Coronary artery (tissue), 2 donors: ENCODE data around the gene STK32B.

ENCODE experiments used
- DNase-seq: peaks from one replicate; pipeline ENCODE4 v3.0.0-alpha.2; 2017; ENCODE audit warnings: low spot score
- H3K27ac ChIP-seq, 2 donors: fragments of 200-600 bp; sonication (generic); one replicate each; pipeline ENCODE4 v1.5.1; 2016 to 2019
- H3K4me3 ChIP-seq: fragments of 200-600 bp; sonication (generic); 2 replicates; pipeline ENCODE4 v1.5.1; 2016; ENCODE audit warnings: mild to moderate bottlenecking, moderate library complexity
- CTCF ChIP-seq: fragments of 200-600 bp; sonication (generic); IDR thresholded peaks from one replicate; pipeline ENCODE4 v1.5.1; 2019; ENCODE audit warnings: antibody characterized with exemption

STK32B gene

DNA sequence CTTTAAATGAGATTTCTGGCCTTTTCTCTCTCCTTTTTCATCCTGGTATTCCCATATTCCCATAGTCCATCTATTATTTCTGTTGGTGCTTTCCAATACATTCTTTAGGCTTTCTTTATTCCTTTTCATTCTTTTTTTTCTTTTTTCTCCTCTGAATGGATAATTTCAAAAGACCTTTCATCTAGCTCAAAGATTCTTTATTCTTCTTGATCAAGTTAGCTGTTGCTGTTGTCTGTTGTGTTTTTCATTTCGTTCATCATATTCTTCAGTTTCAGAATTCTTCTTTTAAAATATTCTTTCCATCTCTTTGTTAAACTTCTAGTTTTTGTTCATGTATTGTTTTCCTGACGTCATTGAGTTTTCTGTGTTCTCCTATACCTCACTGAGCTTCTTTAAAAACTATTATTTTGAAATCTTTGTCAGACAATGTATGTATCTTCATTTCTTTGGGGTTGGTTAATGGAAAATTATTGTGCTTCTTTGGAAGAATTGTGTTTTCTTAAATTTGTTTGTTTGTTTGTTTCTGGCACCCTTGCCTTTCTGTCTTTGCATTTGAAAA, 30.2 kb downstream of the STK32B start:
- no peak for DNase-seq
- no peak overlapping the region for H3K4me3 ChIP-seq
- no peak overlapping the region for H3K27ac ChIP-seq
- no peak for TF ChIP-seq CTCF

DNA sequence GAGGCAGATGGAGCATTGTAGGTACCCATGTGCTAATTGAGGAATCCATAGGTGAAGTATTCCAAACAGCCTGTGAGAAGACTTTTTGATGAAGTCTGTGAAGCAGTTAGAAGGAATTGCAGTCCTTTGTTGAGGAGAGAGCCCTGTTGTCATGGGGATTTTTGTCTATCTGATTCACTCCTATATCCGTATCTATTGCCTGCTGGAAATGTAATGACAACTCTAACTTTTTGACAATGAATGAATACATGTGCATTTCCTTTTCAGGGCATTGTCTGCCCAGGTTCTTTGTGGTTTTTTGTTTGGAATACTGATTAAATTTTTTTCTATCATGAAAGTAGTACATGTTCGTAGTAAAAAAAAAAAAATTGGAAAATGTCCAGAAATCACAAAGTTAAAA, 31.1 kb downstream of the STK32B start:
- Histone ChIP-seq H3K4me3 (no peak overlapping the region), H3K27ac (no peak overlapping the region)
- no peak for TF ChIP-seq CTCF
- DNase-seq, result no peak

- no peak overlapping the region for H3K27ac ChIP-seq
- no peak for DNase-seq
- no peak for TF ChIP-seq CTCF
Observed at GRCh38 chr4:5084911-5085475, 33.7 kb downstream of the STK32B start.

GRCh38 chr4:5086535-5086934, 35.3 kb downstream of the STK32B start:
- no peak for TF ChIP-seq CTCF
- no peak for DNase-seq
- Histone ChIP-seq H3K27ac (no peak overlapping the region), H3K4me3 (no peak overlapping the region)

More at GRCh38 chr4:5084911-5085475, 33.7 kb downstream of the STK32B start:
- no peak overlapping the region for H3K4me3 ChIP-seq

DNA sequence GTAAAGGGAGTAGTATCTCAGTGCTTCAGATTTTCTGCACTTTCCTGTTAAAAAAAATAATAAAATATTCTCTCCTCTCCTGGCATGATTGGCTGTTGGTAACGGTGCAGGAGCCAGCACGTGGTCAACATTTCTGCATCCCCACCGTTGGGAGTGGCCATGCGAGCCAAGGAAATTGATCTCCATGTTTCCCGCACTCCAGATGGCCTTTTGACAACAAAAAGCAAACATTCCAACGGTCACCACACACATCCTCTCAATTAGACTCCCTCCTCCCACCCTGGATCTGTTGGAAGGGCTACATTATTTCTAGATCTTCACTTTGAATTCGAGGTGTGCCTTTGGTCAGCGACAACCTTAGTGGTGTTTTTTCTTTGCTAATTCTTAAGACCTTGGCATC, 45.0 kb downstream of the STK32B start:
- Histone ChIP-seq H3K27ac (no peak overlapping the region), H3K4me3 (no peak overlapping the region)
- DNase-seq, result no peak
- TF ChIP-seq CTCF, result no peak

DNA sequence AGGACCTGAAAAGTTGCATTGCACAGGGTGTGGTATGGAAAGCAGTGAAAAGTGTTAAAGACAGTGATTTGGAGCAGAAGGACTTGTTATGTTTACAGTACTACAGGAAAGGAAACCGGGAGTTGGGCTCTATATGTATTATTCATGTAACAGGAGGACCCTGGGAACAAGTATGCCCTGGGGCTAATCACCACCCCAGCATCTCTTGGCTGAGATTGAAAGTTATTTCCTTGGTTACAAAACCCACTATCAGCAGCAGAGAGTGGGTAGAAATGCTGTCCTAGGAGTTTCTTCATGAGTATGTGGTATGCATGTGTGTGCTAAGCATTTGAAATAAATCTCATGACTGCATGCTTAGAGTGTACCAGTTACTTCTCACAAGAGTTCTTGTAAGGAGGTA, 46.9 kb downstream of the STK32B start:
- TF ChIP-seq CTCF, result no peak
- Histone ChIP-seq H3K27ac (no peak overlapping the region), H3K4me3 (no peak overlapping the region)
- no peak for DNase-seq

GRCh38 chr4:5100336-5100735, 49.1 kb downstream of the STK32B start:
- Histone ChIP-seq H3K27ac (no peak overlapping the region), H3K4me3 (no peak overlapping the region)
- DNase-seq, result no peak
- TF ChIP-seq CTCF, result no peak
